ENCODE data around the gene CDH13.

The CDH13 gene

GRCh38 chr16:82626791-82627261 lies at the start of gene CDH13:
TSS of gene CDH13 (plus strand) at chr16:82626969.
- no peak for DNase-seq (ENCODE audit: low read depth)

- no peak for DNase-seq (ENCODE audit: low read depth)
These were observed 46.4 kb upstream of the CDH13 start for GRCh38 chr16:82580298-82580890.

GRCh38 chr16:82582975-82583374 lies 43.8 kb upstream of the CDH13 start:
- no peak for DNase-seq (ENCODE audit: low read depth)

- no peak for DNase-seq (ENCODE audit: low read depth)
These were observed 43.3 kb upstream of the CDH13 start for GRCh38 chr16:82583422-82583821.

GRCh38 chr16:82584553-82585152 lies 42.1 kb upstream of the CDH13 start:
- DNase-seq (ENCODE audit: low read depth), result no peak

GRCh38 chr16:82585675-82586074 lies 41.1 kb upstream of the CDH13 start:
- DNase-seq (ENCODE audit: low read depth), result no peak

GRCh38 chr16:82586130-82586529 lies 40.6 kb upstream of the CDH13 start:
- no peak for DNase-seq (ENCODE audit: low read depth)

- DNase-seq (ENCODE audit: low read depth), result no peak
These were observed 39.5 kb upstream of the CDH13 start for GRCh38 chr16:82587289-82587688.

- DNase-seq (ENCODE audit: low read depth), result no peak
These were observed 37.4 kb upstream of the CDH13 start for GRCh38 chr16:82589407-82589806.

GRCh38 chr16:82594114-82594513 lies 32.7 kb upstream of the CDH13 start:
- no peak for DNase-seq (ENCODE audit: low read depth)

- no peak for DNase-seq (ENCODE audit: low read depth)
These were observed 28.0 kb upstream of the CDH13 start for GRCh38 chr16:82598771-82599170.

- no peak for DNase-seq (ENCODE audit: low read depth)
These were observed 24.7 kb upstream of the CDH13 start for GRCh38 chr16:82601989-82602640.

GRCh38 chr16:82603784-82604411 lies 22.9 kb upstream of the CDH13 start:
- DNase-seq (ENCODE audit: low read depth), result no peak

GRCh38 chr16:82605076-82605475 lies 21.7 kb upstream of the CDH13 start:
- no peak for DNase-seq (ENCODE audit: low read depth)

GRCh38 chr16:82605863-82606620 lies 20.7 kb upstream of the CDH13 start:
- no peak for DNase-seq (ENCODE audit: low read depth)

GRCh38 chr16:82609140-82609539 lies 17.6 kb upstream of the CDH13 start:
- no peak for DNase-seq (ENCODE audit: low read depth)

- DNase-seq (ENCODE audit: low read depth), result no peak
These were observed 14.5 kb upstream of the CDH13 start for GRCh38 chr16:82612263-82612662.

GRCh38 chr16:82616356-82616755 lies 10.4 kb upstream of the CDH13 start:
- no peak for DNase-seq (ENCODE audit: low read depth)

GRCh38 chr16:82621781-82622180 lies 5.0 kb upstream of the CDH13 start:
- DNase-seq (ENCODE audit: low read depth), result no peak

GRCh38 chr16:82623241-82623640 lies 3.5 kb upstream of the CDH13 start:
- no peak for DNase-seq (ENCODE audit: low read depth)

- no peak for DNase-seq (ENCODE audit: low read depth)
These were observed 1.5 kb upstream of the CDH13 start for GRCh38 chr16:82625066-82625968.

All from activated gamma-delta T cell treated with anti-CD3 and anti-CD28 coated beads, Interleukin-2, amount 50 U/mL, for 16 hours (primary cell).